Left ventricle myocardium superior (tissue), 1 donor: ENCODE results near the gene COMT. TPM values are rescaled to one million over a fixed set of nuclear protein-coding genes. Genes with fewer than 3 reads are reported as not detected.

Experiments
- ATAC-seq: fragments of 200-7000 bp; cut with Tn5 transposase; one replicate; pipeline ENCODE4 v1.9.1; 2020; ENCODE audit warnings: mild to moderate bottlenecking, moderate library complexity
- DNase-seq: peaks from one replicate; pipeline ENCODE4 v3.0.0-alpha.2; 2020
- intact Hi-C: fragments of 100-400 bp; cut with micrococcal nuclease; formaldehyde crosslinking; loops from one replicate; pipeline ENCODE4 v1.11.0; 2022
- total RNA-seq: library from RNA; stranded (reverse); fragmentation: NEBNext Ultra II Directional; extraction: Animal tissue kit (Norgen Biotek cat#: 25700); gene quantifications from one replicate; pipeline ENCODE4 v1.2.1, GENCODE V29; 2021
- donor health status: DM: no; HTN: yes; CAD: no; lungs with severe emphysema.

COMT gene
- total RNA-seq, 1 donor from 2014 or later = 83.4 TPM

GRCh38 chr22:19963863-19964642 lies 22.5 kb downstream of the COMT start:
- intact Hi-C loops = no loop called here
- DNase-seq (no peak), ATAC-seq (no peak)

GRCh38 chr22:19964701-19965386 lies 23.3 kb downstream of the COMT start:
- ATAC-seq (no peak), DNase-seq (no peak)
- intact Hi-C loops = no loop called here

- no peak for ATAC-seq
- intact Hi-C loops = no loop called here
- no peak for DNase-seq
Observed at GRCh38 chr22:19965771-19966709, 24.5 kb downstream of the COMT start.

GRCh38 chr22:19966908-19967750 lies 25.6 kb downstream of the COMT start:
- intact Hi-C loops = no loop called here
- no peak for ATAC-seq

GRCh38 chr22:19967850-19968449 lies 26.4 kb downstream of the COMT start:
- intact Hi-C loops = no loop called here
- DNase-seq (no peak), ATAC-seq (no peak)

More at GRCh38 chr22:19966908-19967750, 25.6 kb downstream of the COMT start:
- no peak for DNase-seq

GRCh38 chr22:19968450-19968891 lies 26.9 kb downstream of the COMT start:
- intact Hi-C loops = no loop called here
- ATAC-seq (no peak), DNase-seq (no peak)

- intact Hi-C loops = no loop called here
- no peak for ATAC-seq
Observed at GRCh38 chr22:19969141-19969928, 27.8 kb downstream of the COMT start.

GRCh38 chr22:19970031-19970478 lies 28.5 kb downstream of the COMT start:
- ATAC-seq (peak; percentile 2), DNase-seq (no peak)
- intact Hi-C loops = loop anchor here (5.0 kb wide), 1 partner anchor 42 kb away; no protein-coding TSS in a partner anchor

More at GRCh38 chr22:19969141-19969928, 27.8 kb downstream of the COMT start:
- DNase-seq = no peak

- ATAC-seq (peak; percentile 71), DNase-seq (peak; percentile 85)
- intact Hi-C loops = loop anchor here (5.0 kb wide), 1 partner anchor 42 kb away; no protein-coding TSS in a partner anchor
Observed at GRCh38 chr22:19970479-19971275, 29.1 kb downstream of the COMT start.

GRCh38 chr22:19971276-19972124 lies 29.9 kb downstream of the COMT start:
- intact Hi-C loops = loop anchor here (5.0 kb wide), 1 partner anchor 41 kb away; no protein-coding TSS in a partner anchor
- DNase-seq = no peak
- ATAC-seq = peak; percentile 7

GRCh38 chr22:19972251-19972650 lies 30.7 kb downstream of the COMT start:
- intact Hi-C loops = loop anchor here (5.0 kb wide), 1 partner anchor 40 kb away; no protein-coding TSS in a partner anchor
- no peak for DNase-seq
- ATAC-seq = no peak

- intact Hi-C loops = loop anchor here (5.0 kb wide), 1 partner anchor 39 kb away; no protein-coding TSS in a partner anchor
- no peak for ATAC-seq
Observed at GRCh38 chr22:19972652-19973550, 31.3 kb downstream of the COMT start.

GRCh38 chr22:19973551-19974267 lies 32.1 kb downstream of the COMT start:
- DNase-seq = no peak
- no peak for ATAC-seq
- intact Hi-C loops = loop anchor here (5.0 kb wide), 1 partner anchor 39 kb away; no protein-coding TSS in a partner anchor

More at GRCh38 chr22:19972652-19973550, 31.3 kb downstream of the COMT start:
- no peak for DNase-seq
